Tibial artery (tissue), 4 donors: ENCODE measurements around the gene ARHGEF3.
A peak's percentile ranks its signal among the peaks of the same experiment; 100 is the strongest.

ENCODE experiments used
- DNase-seq, 2 donors: peaks; one replicate each; pipeline ENCODE4 v3.0.0-alpha.2; 2019
- H3K27ac ChIP-seq, 2 donors: fragments of 200-600 bp; sonication (generic) in 1 of 2; 1 replicate in 1 of 2; 2 replicates in 1 of 2; pipeline ENCODE4 v1.5.1; 2018 to 2019; ENCODE audit warnings: mild to moderate bottlenecking in 1 of 2
- H3K27me3 ChIP-seq, 2 donors: fragments of 200-600 bp; sonication (generic) in 1 of 2; one replicate each; pipeline versions ENCODE4 v1.5.1 to v1.6.0; 2016 to 2019
- H3K36me3 ChIP-seq, 3 donors: fragments of 200-600 bp; sonication (generic) in 2 of 3; one replicate each; pipeline ENCODE4 v1.5.1; 2016 to 2019; ENCODE audit warnings: mild to moderate bottlenecking in 2 of 3
- H3K4me1 ChIP-seq, 4 donors: fragments of 200-600 bp; sonication (generic) in 2 of 4; 1 replicate in 3 of 4; 2 replicates in 1 of 4; pipeline ENCODE4 v1.5.1; 2016 to 2019
- H3K4me3 ChIP-seq, 2 donors: fragments of 200-600 bp; sonication (generic) in 1 of 2; 1 replicate in 1 of 2; 2 replicates in 1 of 2; pipeline ENCODE4 v1.5.1; 2018 to 2019; ENCODE audit warnings: mild to moderate bottlenecking in 2 of 2
- H3K9me3 ChIP-seq, 3 donors: fragments of 200-600 bp; sonication (generic) in 1 of 3; one replicate each; pipeline ENCODE4 v1.5.1; 2016 to 2019
- CTCF ChIP-seq, 2 experiments: fragments of 200-600 bp in 1 of 2; fragments of 450-650 bp in 1 of 2; IDR thresholded peaks; one replicate each; pipeline ENCODE4 v1.5.1; 2017 to 2019; ENCODE audit warnings: antibody characterized with exemption in 2 of 2, mild to moderate bottlenecking in 1 of 2, moderate library complexity in 1 of 2
- intact Hi-C: fragments of 100-400 bp; cut with DNase I; formaldehyde crosslinking; loops from one replicate; pipeline ENCODE4 v1.15.0; 2023; ENCODE audit warnings: low total_unique reads

The ARHGEF3 gene, protein sequence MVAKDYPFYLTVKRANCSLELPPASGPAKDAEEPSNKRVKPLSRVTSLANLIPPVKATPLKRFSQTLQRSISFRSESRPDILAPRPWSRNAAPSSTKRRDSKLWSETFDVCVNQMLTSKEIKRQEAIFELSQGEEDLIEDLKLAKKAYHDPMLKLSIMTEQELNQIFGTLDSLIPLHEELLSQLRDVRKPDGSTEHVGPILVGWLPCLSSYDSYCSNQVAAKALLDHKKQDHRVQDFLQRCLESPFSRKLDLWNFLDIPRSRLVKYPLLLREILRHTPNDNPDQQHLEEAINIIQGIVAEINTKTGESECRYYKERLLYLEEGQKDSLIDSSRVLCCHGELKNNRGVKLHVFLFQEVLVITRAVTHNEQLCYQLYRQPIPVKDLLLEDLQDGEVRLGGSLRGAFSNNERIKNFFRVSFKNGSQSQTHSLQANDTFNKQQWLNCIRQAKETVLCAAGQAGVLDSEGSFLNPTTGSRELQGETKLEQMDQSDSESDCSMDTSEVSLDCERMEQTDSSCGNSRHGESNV

DNA sequence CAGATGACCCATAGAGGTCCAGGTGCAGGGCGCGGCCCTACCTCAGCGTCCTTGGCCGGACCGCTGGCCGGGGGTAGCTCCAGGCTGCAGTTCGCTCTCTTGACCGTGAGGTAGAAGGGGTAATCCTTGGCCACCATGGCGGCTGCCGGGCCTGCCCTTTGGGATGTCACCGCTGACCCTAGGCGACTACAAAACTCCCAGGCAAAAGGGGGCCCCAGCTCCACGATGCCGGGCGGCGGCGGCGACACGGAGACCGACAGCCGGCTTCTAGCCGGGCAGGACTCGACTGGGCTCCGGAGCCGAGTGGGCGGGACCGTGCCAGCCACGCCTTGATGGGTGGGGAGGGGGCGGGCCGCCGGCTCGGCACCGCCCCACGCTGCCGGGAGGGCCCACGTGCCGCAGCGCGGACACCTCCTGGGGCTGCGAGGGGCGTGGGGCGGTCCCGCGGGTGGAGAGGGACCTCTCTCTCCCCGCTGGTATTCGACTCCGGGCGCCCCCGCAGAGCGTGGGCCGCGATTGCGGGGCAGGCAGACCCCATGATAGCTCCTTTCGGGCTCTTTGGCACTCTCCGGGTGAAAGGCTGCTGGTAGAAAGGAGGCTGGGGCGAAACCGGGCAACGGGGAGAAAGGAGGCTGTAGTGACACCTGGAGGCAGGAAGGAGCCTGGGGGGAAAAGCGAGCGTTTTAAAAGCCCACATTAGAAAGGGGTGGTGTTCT is at the start of gene ARHGEF3:
ARHGEF3 (minus strand) TSS at position 288 of the 716 bp plus-strand sequence; CDS start at position 137, 151 bp downstream.
- Histone ChIP-seq H3K4me3 (peak within 1 kb of the TSS; percentile 67 to 82), H3K36me3 (no peaks in the 10 kb centered on the region), H3K27ac (peak within 1 kb of the TSS; percentile 50 to 55), H3K4me1 (peaks cover 0 to 28% (median 19%) of the 10 kb centered on the region in 4 donors), H3K27me3 (no peaks in the 10 kb centered on the region), H3K9me3 (no peaks in the 10 kb centered on the region)
- TF ChIP-seq CTCF (IDR thresholded peaks at IDR 0.05): peak in 1 of 2 experiments; percentile 11
- peak; percentile 72 to 87 for DNase-seq
- intact Hi-C loops: loop anchor here (5.0 kb wide), 2 partner anchors 100 to 190 kb away; no protein-coding TSS in a partner anchor

GRCh38 chr3:56849698-56850097 is 47.9 kb upstream of the ARHGEF3 start:
- Histone ChIP-seq H3K4me3 (no peak overlapping the region), H3K27ac (no peak overlapping the region), H3K36me3 (no peaks in the 10 kb centered on the region), H3K4me1 (peaks cover 0 to 11% (median 4%) of the 10 kb centered on the region in 4 donors), H3K9me3 (no peaks in the 10 kb centered on the region), H3K27me3 (no peaks in the 10 kb centered on the region)
- DNase-seq: no peak
- no peak for TF ChIP-seq CTCF (IDR thresholded peaks at IDR 0.05)
- intact Hi-C loops: no loop called here

- peaks cover 0 to 11% (median 4%) of the 10 kb centered on the region in 4 donors for H3K4me1 ChIP-seq
- no peaks in the 10 kb centered on the region for H3K27me3 ChIP-seq
- H3K27ac ChIP-seq: no peak overlapping the region
- H3K36me3 ChIP-seq: no peaks in the 10 kb centered on the region
- DNase-seq: no peak
- intact Hi-C loops: no loop called here
- H3K4me3 ChIP-seq: no peak overlapping the region
- H3K9me3 ChIP-seq: no peaks in the 10 kb centered on the region
- TF ChIP-seq CTCF (IDR thresholded peaks at IDR 0.05): no peak
Measured at GRCh38 chr3:56845505-56845904, 43.8 kb upstream of the ARHGEF3 start.

GRCh38 chr3:56844536-56844935 is 42.8 kb upstream of the ARHGEF3 start:
- Histone ChIP-seq H3K27me3 (no peaks in the 10 kb centered on the region), H3K4me3 (no peak overlapping the region), H3K36me3 (no peaks in the 10 kb centered on the region), H3K9me3 (no peaks in the 10 kb centered on the region), H3K4me1 (peaks cover 0 to 7% (median 3%) of the 10 kb centered on the region in 4 donors), H3K27ac (no peak overlapping the region)
- no peak for DNase-seq
- intact Hi-C loops: no loop called here
- no peak for TF ChIP-seq CTCF (IDR thresholded peaks at IDR 0.05)

- no peaks in the 10 kb centered on the region for H3K9me3 ChIP-seq
- no peak for TF ChIP-seq CTCF (IDR thresholded peaks at IDR 0.05)
- no peak for DNase-seq
- H3K27me3 ChIP-seq: no peaks in the 10 kb centered on the region
- no peaks in the 10 kb centered on the region for H3K4me1 ChIP-seq
- no peak overlapping the region for H3K4me3 ChIP-seq
- H3K36me3 ChIP-seq: no peaks in the 10 kb centered on the region
- intact Hi-C loops: no loop called here
- no peak overlapping the region for H3K27ac ChIP-seq
Measured at GRCh38 chr3:56839784-56840715, 38.3 kb upstream of the ARHGEF3 start.
